BLaER1 (cell line): ENCODE results near the gene LAMTOR5.
"Not testable (repeated sequence)": the region's sequence is repeated elsewhere in the genome, so short reads cannot be mapped to it uniquely, and the experiment has no call there.

Experiments used
- H3K27ac ChIP-seq: shearing (Covaris generic); formaldehyde crosslinking; 2 replicates; pipeline ENCODE4 v1.8.1; 2022
- H3K27me3 ChIP-seq: shearing (Covaris generic); formaldehyde crosslinking; 2 replicates; pipeline ENCODE4 v1.8.1; 2022
- H3K36me3 ChIP-seq: shearing (Covaris generic); formaldehyde crosslinking; 2 replicates; pipeline ENCODE4 v1.8.1; 2022
- H3K4me1 ChIP-seq: shearing (Covaris generic); formaldehyde crosslinking; 2 replicates; pipeline ENCODE4 v1.8.1; 2022
- H3K4me2 ChIP-seq: shearing (Covaris generic); formaldehyde crosslinking; 2 replicates; pipeline ENCODE4 v1.8.1; 2022
- H3K4me3 ChIP-seq: shearing (Covaris generic); formaldehyde crosslinking; 2 replicates; pipeline ENCODE4 v1.8.1; 2022
- H3K9ac ChIP-seq: shearing (Covaris generic); formaldehyde crosslinking; 2 replicates; pipeline ENCODE4 v1.8.1; 2022
- H3K9me3 ChIP-seq: shearing (Covaris generic); formaldehyde crosslinking; 2 replicates; pipeline ENCODE4 v1.8.1; 2022
- H4K20me1 ChIP-seq: shearing (Covaris generic); formaldehyde crosslinking; 2 replicates; pipeline ENCODE4 v1.8.1; 2022
- Cebpa-rat ChIP-seq: shearing (Covaris generic); IDR thresholded peaks from 2 replicates; pipeline ENCODE4 v1.8.1; 2022

The LAMTOR5 gene

DNA sequence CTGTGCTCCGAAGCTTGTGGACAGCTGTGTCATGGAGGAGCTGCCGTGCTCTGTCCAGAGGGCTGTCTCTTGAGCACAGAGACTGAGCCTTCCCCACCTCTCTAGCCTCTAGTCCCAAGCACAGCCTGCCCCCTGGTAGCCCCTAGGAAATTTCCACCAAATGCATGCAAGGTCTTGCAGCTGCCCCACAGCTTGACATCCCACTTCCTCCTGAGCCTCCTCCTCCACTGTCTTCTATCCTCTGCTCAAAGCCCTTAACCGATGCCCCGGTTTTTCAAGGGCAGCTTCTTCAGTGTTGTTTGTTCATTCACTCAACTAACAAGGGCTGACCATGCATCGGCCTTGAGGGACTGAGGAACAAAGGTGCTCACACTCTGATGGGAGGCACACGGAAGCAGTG, 22.9 kb upstream of the LAMTOR5 start:
- H3K36me3 ChIP-seq: no peaks in the 10 kb centered on the region
- H3K9ac ChIP-seq: no peak overlapping the region
- no peak for TF ChIP-seq Cebpa-rat
- no peak overlapping the region for H3K4me2 ChIP-seq
- no peak overlapping the region for H3K27ac ChIP-seq
- no peaks in the 10 kb centered on the region for H3K27me3 ChIP-seq
- no peaks in the 10 kb centered on the region for H3K9me3 ChIP-seq
- peaks cover 13% of the 10 kb centered on the region for H3K4me1 ChIP-seq
- no peak overlapping the region for H3K4me3 ChIP-seq
- H4K20me1 ChIP-seq: no peaks in the 10 kb centered on the region

DNA sequence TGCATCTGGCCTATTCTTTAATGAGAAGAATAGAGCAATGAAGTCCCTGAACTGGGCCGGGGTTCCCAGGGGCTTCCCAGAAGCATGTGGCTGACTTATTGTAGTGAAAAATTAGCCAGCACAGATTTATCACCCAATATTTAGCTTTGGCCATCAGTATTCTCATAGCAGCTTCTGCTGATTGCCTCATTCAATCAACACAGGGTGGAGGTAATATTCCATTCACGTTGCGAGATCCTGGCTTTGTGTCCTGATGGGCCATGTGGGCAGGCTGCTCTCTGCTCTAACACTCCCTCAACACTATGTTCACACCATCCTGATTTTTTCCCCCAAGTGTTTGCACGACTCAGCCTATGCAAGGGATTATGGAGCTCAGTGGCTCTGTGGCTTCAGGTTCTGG, 21.5 kb upstream of the LAMTOR5 start:
- no peak overlapping the region for H3K4me2 ChIP-seq
- no peaks in the 10 kb centered on the region for H3K36me3 ChIP-seq
- no peak overlapping the region for H3K9ac ChIP-seq
- H3K27ac ChIP-seq: no peak overlapping the region
- H4K20me1 ChIP-seq: no peaks in the 10 kb centered on the region
- no peaks in the 10 kb centered on the region for H3K9me3 ChIP-seq
- H3K4me1 ChIP-seq: peaks cover 13% of the 10 kb centered on the region
- no peak overlapping the region for H3K4me3 ChIP-seq
- no peak for TF ChIP-seq Cebpa-rat
- H3K27me3 ChIP-seq: no peaks in the 10 kb centered on the region

DNA sequence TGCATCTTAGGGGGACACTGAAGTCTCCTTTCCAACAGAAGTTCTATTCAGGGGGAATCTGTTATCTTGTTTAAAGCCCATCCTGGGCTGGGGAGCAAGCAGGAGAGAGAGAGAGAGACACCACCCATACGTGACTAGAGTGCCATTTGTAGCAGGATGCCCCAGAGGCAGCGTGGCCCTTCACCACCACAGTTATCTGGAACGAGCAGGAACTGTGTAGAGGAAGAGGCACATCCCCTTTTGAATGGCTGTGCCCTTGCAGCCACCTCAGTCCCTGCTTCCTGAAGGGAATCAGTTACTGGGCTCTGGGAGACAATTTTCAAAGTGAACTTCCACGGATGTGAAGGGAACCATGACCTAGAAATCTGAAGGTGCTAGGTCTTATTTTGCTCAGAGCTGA, 19.4 kb upstream of the LAMTOR5 start:
- Histone ChIP-seq H3K36me3 (no peaks in the 10 kb centered on the region), H3K9me3 (peaks cover 1% of the 10 kb centered on the region; the same call in 1 of the 2 replicates), H3K4me2 (no peak overlapping the region), H3K9ac (no peak overlapping the region), H3K27ac (no peak overlapping the region), H4K20me1 (no peaks in the 10 kb centered on the region), H3K27me3 (no peaks in the 10 kb centered on the region), H3K4me3 (no peak overlapping the region), H3K4me1 (peaks cover 13% of the 10 kb centered on the region)
- TF ChIP-seq Cebpa-rat: no peak

DNA sequence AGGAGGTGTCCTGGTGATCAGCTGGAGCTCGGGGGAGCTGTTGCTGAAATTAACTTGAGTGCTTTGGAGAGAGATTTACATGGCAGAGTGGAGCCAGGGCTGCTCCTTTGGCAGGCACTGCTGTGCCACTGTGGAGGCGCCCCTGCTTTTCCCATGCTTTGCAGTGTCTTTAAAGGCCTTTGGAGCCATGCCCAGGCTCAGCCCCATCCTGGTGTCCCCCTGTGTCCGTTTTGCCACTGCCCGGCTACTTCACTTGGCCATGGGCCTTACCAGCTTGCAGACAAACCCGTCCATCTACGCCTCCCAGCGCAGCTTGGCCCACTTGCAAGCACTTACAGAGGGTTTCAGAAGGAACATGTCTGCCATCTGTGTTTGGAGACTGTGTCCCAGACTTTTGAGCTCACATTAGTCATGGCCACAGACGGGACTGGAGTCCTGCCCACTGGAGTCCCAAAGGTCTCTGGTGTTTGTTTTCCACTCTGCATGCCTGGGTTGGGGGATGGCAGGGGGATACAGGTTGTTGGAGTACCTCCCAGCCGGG, 18.2 kb upstream of the LAMTOR5 start:
- no peak for TF ChIP-seq Cebpa-rat
- H3K9me3 ChIP-seq: peaks cover 12% of the 10 kb centered on the region
- no peaks in the 10 kb centered on the region for H3K27me3 ChIP-seq
- no peaks in the 10 kb centered on the region for H4K20me1 ChIP-seq
- peak overlapping the region; percentile 13; the same call in 1 of the 2 replicates for H3K4me2 ChIP-seq
- no peak overlapping the region for H3K4me3 ChIP-seq
- H3K9ac ChIP-seq: no peak overlapping the region
- H3K27ac ChIP-seq: no peak overlapping the region
- peaks cover 12% of the 10 kb centered on the region for H3K4me1 ChIP-seq
- H3K36me3 ChIP-seq: no peaks in the 10 kb centered on the region

DNA sequence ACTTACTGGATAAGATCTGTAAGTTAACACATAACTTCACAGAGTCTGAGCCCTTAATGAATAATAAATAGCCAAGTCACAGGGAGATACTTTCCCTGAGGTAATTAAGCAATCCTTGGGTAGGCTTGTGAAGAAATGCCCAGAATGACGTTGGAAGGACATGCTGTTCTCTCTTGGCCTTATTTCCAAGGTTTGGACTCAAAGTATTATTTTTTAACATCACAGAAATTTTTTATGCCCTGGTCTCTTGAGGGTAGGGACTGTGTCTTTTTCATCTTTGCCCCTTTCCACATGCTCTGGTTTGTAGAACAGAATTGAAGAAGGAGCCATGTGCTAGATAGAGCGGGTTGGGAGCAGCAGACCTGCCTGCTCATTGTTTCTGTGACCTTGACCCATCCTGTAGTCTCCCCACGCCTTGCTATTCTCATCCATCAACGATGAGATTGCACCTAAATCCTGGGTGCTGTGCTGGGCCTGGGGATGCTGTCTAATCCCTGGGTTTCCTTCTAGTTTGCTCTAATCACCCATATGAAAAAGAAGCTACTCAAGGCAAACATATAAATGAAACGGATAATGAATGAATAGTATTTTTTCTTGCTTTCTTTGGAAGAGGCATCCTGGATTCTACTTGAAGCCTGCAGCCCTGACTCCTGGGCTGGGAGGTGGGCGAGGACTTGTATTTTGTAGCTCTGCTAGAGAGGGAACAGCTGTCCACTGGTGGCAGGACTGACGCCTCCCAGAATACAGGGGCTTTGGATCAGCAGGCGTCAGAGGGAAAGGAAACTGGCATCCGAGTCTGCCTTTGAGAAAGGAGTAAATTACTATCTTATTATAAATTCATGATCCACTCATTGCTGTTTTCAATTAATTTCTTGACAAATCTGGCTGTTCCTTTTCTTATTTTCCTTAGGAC, 17.5 kb upstream of the LAMTOR5 start:
- H3K9ac ChIP-seq: no peak overlapping the region
- no peak overlapping the region for H3K4me3 ChIP-seq
- H4K20me1 ChIP-seq: no peaks in the 10 kb centered on the region
- peaks cover 8% of the 10 kb centered on the region for H3K4me1 ChIP-seq
- H3K36me3 ChIP-seq: no peaks in the 10 kb centered on the region
- H3K27me3 ChIP-seq: no peaks in the 10 kb centered on the region
- no peak for TF ChIP-seq Cebpa-rat
- no peak overlapping the region for H3K4me2 ChIP-seq
- H3K27ac ChIP-seq: no peak overlapping the region
- H3K9me3 ChIP-seq: peaks cover 19% of the 10 kb centered on the region

DNA sequence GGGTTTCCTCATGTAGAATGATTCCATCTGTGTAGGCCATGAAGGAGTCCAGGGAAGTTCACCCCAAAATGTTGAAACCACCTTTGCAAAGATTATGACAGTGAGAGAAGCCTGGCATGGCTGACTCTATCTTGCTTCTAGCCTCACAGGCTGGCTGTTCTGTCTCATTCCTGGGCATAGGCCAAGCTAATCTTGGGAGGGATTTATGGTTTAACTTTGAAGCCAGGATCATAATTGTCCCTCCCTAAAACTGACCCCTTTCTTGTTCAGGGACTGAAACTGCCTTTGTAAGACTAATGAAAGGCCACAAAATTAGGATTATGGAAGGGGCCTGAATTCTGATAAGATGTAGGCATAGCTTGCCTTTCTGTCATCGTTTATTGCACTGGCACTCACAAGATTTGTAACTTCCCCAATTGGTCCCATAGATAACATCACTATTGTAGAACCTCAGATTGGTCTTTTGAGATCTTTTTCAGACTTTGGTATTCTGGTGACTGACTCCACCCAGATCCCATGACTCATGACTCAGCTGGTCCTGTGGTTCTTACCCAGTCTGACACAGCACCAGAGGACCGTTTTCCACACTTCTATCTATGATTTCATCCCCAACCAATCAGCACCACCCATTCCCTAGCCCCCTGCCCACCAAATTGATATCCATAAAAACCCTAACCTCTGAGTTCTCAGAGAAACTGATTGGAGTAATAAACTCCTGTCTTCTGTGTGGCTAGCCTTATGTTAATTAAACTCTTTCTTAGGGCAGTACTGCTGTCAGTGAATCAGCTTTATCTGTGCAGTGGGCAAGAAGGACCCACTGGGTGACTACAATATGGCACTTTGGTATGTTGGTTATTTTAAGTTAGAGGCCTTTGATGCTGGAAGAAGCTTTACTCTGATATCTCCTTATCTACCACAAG, 13.6 kb upstream of the LAMTOR5 start:
- TF ChIP-seq Cebpa-rat: no peak
- H3K27ac ChIP-seq: no peak overlapping the region

DNA sequence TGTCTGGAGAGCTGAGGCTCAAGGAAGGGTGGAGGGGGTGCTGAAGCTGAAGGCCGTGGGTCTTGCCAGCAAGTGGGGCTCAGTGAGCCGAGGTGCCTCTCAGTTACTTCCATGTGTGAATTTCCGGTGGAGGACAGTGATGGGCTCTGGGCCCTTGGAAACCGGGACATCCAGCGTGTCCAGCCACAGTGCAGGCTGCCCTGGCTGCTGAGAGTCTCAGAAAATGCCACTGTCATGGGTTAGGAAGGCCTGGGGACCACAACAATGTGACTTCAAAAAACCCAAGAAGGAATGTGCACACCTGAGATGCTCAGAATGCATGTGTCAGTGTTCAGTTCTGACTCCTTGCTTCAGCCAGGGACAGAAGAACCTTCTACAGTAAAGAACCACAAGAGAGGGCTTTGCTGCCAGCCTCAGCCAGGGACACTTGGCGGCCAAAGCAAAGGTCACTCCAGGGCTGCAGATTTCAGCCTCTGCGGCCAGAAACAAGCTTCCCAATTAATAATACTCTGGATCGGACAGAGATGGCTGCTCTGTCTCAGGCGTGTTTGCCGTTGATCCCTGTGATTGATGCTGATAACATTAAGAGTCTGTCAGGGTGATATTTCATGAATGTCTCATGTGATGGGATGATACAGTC, 12.6 kb upstream of the LAMTOR5 start:
- Histone ChIP-seq H3K27me3 (no peaks in the 10 kb centered on the region), H4K20me1 (no peaks in the 10 kb centered on the region), H3K27ac (no peak overlapping the region), H3K4me2 (no peak overlapping the region), H3K4me3 (no peak overlapping the region), H3K36me3 (no peaks in the 10 kb centered on the region), H3K9ac (no peak overlapping the region), H3K4me1 (no peaks in the 10 kb centered on the region), H3K9me3 (peaks cover 19% of the 10 kb centered on the region)
- no peak for TF ChIP-seq Cebpa-rat

More for the DNA sequence above, 13.6 kb upstream of the LAMTOR5 start:
- Histone ChIP-seq H4K20me1 (no peaks in the 10 kb centered on the region), H3K27me3 (no peaks in the 10 kb centered on the region), H3K9me3 (peaks cover 19% of the 10 kb centered on the region), H3K9ac (no peak overlapping the region), H3K4me2 (no peak overlapping the region), H3K4me1 (peaks cover 6% of the 10 kb centered on the region), H3K36me3 (no peaks in the 10 kb centered on the region), H3K4me3 (no peak overlapping the region)

DNA sequence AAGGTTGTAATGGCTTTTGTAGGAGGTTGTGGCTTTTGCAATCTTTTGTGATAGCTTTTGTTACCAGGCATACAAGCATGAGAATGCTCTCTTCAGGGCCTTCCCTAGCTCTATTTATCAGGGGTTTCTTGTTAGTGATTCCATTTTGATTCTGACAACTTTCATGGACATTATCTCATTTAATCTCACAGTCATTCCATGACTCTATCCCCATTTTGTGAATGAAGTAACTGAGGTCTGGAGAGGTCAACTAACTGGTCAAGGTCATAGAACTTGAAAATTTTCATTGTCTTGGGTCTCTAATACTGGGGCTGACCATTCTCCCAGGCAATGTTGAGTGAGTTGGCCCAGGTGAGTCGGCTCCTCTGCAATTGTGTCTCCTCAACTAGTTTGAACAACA, 11.2 kb upstream of the LAMTOR5 start:
- no peak overlapping the region for H3K9ac ChIP-seq
- no peak overlapping the region for H3K27ac ChIP-seq
- H3K4me3 ChIP-seq: no peak overlapping the region
- peaks cover 19% of the 10 kb centered on the region for H3K9me3 ChIP-seq
- H3K36me3 ChIP-seq: no peaks in the 10 kb centered on the region
- no peaks in the 10 kb centered on the region for H3K4me1 ChIP-seq
- H4K20me1 ChIP-seq: no peaks in the 10 kb centered on the region
- no peak overlapping the region for H3K4me2 ChIP-seq
- no peaks in the 10 kb centered on the region for H3K27me3 ChIP-seq
- TF ChIP-seq Cebpa-rat: no peak

DNA sequence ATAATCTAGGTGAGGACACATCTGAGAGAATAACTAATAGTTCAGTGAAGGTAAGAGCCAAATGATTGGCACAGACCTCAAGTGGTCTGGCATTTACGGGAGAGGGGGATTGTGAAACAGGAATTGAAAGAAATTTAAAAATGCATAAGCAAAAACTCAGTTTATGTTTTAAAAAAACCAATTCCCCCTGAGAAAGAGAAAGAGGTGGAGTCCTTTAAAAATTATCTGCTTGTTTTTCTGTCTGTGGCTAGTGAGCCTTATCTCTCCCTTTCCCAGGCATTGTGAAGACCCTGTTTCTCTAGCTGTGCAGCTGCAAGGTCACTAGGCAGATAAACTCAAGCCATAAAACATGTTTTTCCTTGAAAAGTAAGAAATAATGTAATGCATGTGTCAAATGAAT, 5.6 kb upstream of the LAMTOR5 start:
- not testable (repeated sequence) for H3K4me2 ChIP-seq

More for the DNA sequence above, 5.6 kb upstream of the LAMTOR5 start:
- peaks cover 10% of the 10 kb centered on the region for H3K4me1 ChIP-seq
- H3K27ac ChIP-seq, H3K27me3 ChIP-seq, H3K9me3 ChIP-seq, H4K20me1 ChIP-seq, H3K4me3 ChIP-seq, H3K36me3 ChIP-seq, H3K9ac ChIP-seq: not testable (repeated sequence)
